GM18505 (cell line): ENCODE data around the gene COL24A1.

Experiments
- ATAC-seq: cut with Tn5 transposase; IDR thresholded peaks from one replicate; pipeline ENCODE4 v1.9.1; 2021; ENCODE audit not compliant: unreplicated experiment
- POLR2A ChIP-seq: IDR thresholded peaks from 4 replicates; pipeline ENCODE4 v1.6.1; 2011; ENCODE audit warnings: borderline replicate concordance; ENCODE audit not compliant: insufficient read depth, insufficient read length; ENCODE audit errors: extremely low read depth

Gene COL24A1

GRCh38 chr1:86035101-86035500 is 121.5 kb downstream of the COL24A1 start:
- no peak for ATAC-seq
- TF ChIP-seq POLR2A, result no peak

- no peak for ATAC-seq
- no peak for TF ChIP-seq POLR2A
Observed at GRCh38 chr1:86030180-86030579, 126.4 kb downstream of the COL24A1 start.

- no peak for TF ChIP-seq POLR2A
- ATAC-seq, result no peak
Observed at GRCh38 chr1:86018283-86018923, 138.2 kb downstream of the COL24A1 start.

GRCh38 chr1:86016076-86016759 is 140.4 kb downstream of the COL24A1 start:
- no peak for TF ChIP-seq POLR2A
- ATAC-seq, result peak; percentile 71

GRCh38 chr1:86015375-86015774 is 141.2 kb downstream of the COL24A1 start:
- no peak for TF ChIP-seq POLR2A
- no peak for ATAC-seq

- TF ChIP-seq POLR2A, result no peak
- ATAC-seq, result no peak
Observed at GRCh38 chr1:86000601-86001000, 156.0 kb downstream of the COL24A1 start.

GRCh38 chr1:85998105-85998855 is 158.3 kb downstream of the COL24A1 start:
- no peak for TF ChIP-seq POLR2A
- ATAC-seq, result no peak

GRCh38 chr1:85992791-85993190 is 163.8 kb downstream of the COL24A1 start:
- TF ChIP-seq POLR2A, result peak; percentile 45
- ATAC-seq, result peak; percentile 56

- no peak for TF ChIP-seq POLR2A
- ATAC-seq, result no peak
Observed at GRCh38 chr1:85991261-85991660, 165.3 kb downstream of the COL24A1 start.

- no peak for TF ChIP-seq POLR2A
- no peak for ATAC-seq
Observed at GRCh38 chr1:85984636-85985035, 171.9 kb downstream of the COL24A1 start.

GRCh38 chr1:85983316-85983715 is 173.3 kb downstream of the COL24A1 start:
- no peak for TF ChIP-seq POLR2A

GRCh38 chr1:85976516-85977205 is 179.9 kb downstream of the COL24A1 start:
- ATAC-seq, result no peak

More at GRCh38 chr1:85983316-85983715, 173.3 kb downstream of the COL24A1 start:
- no peak for ATAC-seq

GRCh38 chr1:85975912-85976371 is 180.6 kb downstream of the COL24A1 start:
- no peak for ATAC-seq
- TF ChIP-seq POLR2A, result no peak

More at GRCh38 chr1:85976516-85977205, 179.9 kb downstream of the COL24A1 start:
- no peak for TF ChIP-seq POLR2A
